Mesendoderm (in vitro differentiated cells): ENCODE measurements around the gene ENTHD1.
"Not testable (repeated sequence)": the region's sequence is repeated elsewhere in the genome, so short reads cannot be mapped to it uniquely, and the experiment has no call there.

Experiments
- DNase-seq: peaks from one replicate; pipeline ENCODE4 v3.0.0; 2013
- H2AK5ac ChIP-seq: 2 replicates; pipeline ENCODE4 v1.6.1; 2013; ENCODE audit warnings: low read length, inconsistent platforms
- H2BK120ac ChIP-seq: 2 replicates; pipeline ENCODE4 v1.6.1; 2013; ENCODE audit warnings: low read depth, mild to moderate bottlenecking, low read length, moderate library complexity, mixed read lengths
- H2BK15ac ChIP-seq: replicated peaks from 2 replicates; pipeline ENCODE4 v1.6.1; 2013; ENCODE audit warnings: low read depth, mild to moderate bottlenecking, moderate library complexity
- H2BK5ac ChIP-seq: 2 replicates; pipeline ENCODE4 v1.6.1; 2013; ENCODE audit warnings: low read length, inconsistent platforms
- H3K18ac ChIP-seq: 2 replicates; pipeline ENCODE4 v1.6.1; 2013; ENCODE audit warnings: mild to moderate bottlenecking, low read length, mixed read lengths
- H3K23ac ChIP-seq: one replicate; pipeline ENCODE4 v1.6.1; 2013; ENCODE audit warnings: low read length
- H3K27ac ChIP-seq: 2 replicates; pipeline ENCODE4 v1.5.1; 2013; ENCODE audit warnings: low read depth, mild to moderate bottlenecking, inconsistent platforms, low read length, moderate library complexity
- H3K27me3 ChIP-seq: 2 replicates; pipeline ENCODE4 v1.6.1; 2013; ENCODE audit warnings: low read length, control low read depth, mild to moderate bottlenecking, inconsistent platforms; ENCODE audit not compliant: insufficient read depth, poor library complexity
- H3K36me3 ChIP-seq: 2 replicates; pipeline ENCODE4 v1.6.1; 2013; ENCODE audit warnings: low read length, inconsistent platforms; ENCODE audit not compliant: control insufficient read depth, insufficient read depth
- H3K4ac ChIP-seq: one replicate; pipeline ENCODE4 v1.6.1; 2013; ENCODE audit warnings: low read depth, mild to moderate bottlenecking, low read length, moderate library complexity
- H3K4me1 ChIP-seq: 2 replicates; pipeline ENCODE4 v1.6.1; 2013; ENCODE audit warnings: low read depth, low read length, inconsistent platforms; ENCODE audit not compliant: control insufficient read depth
- H3K4me2 ChIP-seq: 2 replicates; pipeline ENCODE4 v1.6.1; 2013; ENCODE audit warnings: low read length
- H3K4me3 ChIP-seq: 2 replicates; pipeline ENCODE4 v1.5.1; 2013; ENCODE audit warnings: mild to moderate bottlenecking, low read length
- H3K56ac ChIP-seq: one replicate; pipeline ENCODE4 v1.6.1; 2013; ENCODE audit warnings: low read length
- H3K79me1 ChIP-seq: 2 replicates; pipeline ENCODE4 v1.6.1; 2013; ENCODE audit warnings: low read length, inconsistent platforms
- H3K79me2 ChIP-seq: 2 replicates; pipeline ENCODE4 v1.6.1; 2013; ENCODE audit warnings: mild to moderate bottlenecking, low read length; ENCODE audit not compliant: control insufficient read depth, insufficient read depth
- H3K9ac ChIP-seq: 2 replicates; pipeline ENCODE4 v1.6.1; 2013; ENCODE audit warnings: low read length, inconsistent platforms
- H4K5ac ChIP-seq: one replicate; pipeline ENCODE4 v1.6.1; 2013; ENCODE audit warnings: low read length
- H4K8ac ChIP-seq: one replicate; pipeline ENCODE4 v1.6.1; 2013; ENCODE audit warnings: low read depth, mild to moderate bottlenecking, control low read depth, low read length, moderate library complexity
- WGBS: extraction: QIAGEN DNeasy Blood & Tissue Kit; methylation state at CpG from one replicate; pipeline ENCODE4 v1.1.7; 2013; ENCODE audit warnings: low lambda C conversion rate, missing lambda C conversion rate; ENCODE audit not compliant: insufficient coverage; ENCODE audit errors: extremely low coverage; 5-methylcytosine and 5-hydroxymethylcytosine counted together

Gene ENTHD1

DNA sequence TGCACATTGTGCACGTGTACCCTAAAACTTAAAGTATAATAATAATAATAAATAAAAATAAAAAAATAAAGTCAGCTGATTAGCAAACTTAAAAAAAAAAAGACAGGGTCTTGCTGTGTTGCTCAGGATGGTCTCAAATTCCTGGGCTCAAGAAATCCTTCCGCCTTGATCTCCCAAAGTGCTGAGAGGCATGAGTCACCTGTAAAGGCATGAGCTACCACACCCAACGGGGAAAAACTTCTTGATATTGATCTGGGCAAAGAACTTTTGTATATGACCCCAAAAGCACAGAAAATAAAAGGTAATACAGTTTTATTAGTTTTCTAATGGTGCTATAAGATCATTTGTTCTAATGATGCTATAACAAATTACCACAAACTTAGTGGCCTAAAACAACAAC is 46.1 kb downstream of the ENTHD1 start:
- Histone ChIP-seq H3K23ac (no peak overlapping the region), H3K9ac (no peak overlapping the region), H2BK15ac (no peak overlapping the region), H3K4ac (no peak overlapping the region), H4K5ac (no peak overlapping the region), H2BK5ac (no peak overlapping the region), H3K4me1 (no peaks in the 10 kb centered on the region), H3K79me2 (no peaks in the 10 kb centered on the region), H2BK120ac (no peak overlapping the region), H3K27me3 (no peaks in the 10 kb centered on the region), H2AK5ac (no peak overlapping the region), H3K18ac (no peak overlapping the region), H3K56ac (no peak overlapping the region), H3K79me1 (no peaks in the 10 kb centered on the region), H3K27ac (no peak overlapping the region), H3K4me3 (no peak overlapping the region), H4K8ac (no peak overlapping the region), H3K4me2 (no peak overlapping the region), H3K36me3 (no peaks in the 10 kb centered on the region)
- WGBS: no CpG with 5 or more reads among the region's 3 CpGs
- no peak for DNase-seq

DNA sequence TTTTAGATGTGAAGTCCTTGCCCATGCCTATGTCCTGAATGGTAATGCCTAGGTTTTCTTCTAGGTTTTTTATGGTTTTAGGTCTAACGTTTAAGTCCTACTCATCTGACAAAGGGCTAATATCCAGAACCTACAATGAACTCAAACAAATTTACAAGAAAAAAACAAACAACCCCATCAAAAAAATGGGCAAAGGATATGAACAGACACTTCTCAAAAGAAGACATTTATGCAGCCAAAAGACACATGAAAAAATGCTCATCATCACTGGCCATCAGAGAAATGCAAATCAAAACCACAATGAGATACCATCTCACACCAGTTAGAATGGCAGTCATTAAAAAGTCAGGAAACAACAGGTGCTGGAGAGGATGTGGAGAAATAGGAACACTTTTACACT is 47.0 kb downstream of the ENTHD1 start:
- not testable (repeated sequence) for H2BK120ac ChIP-seq, H3K23ac ChIP-seq, DNase-seq, H3K4me2 ChIP-seq, H3K4me1 ChIP-seq, H3K79me2 ChIP-seq, H2BK15ac ChIP-seq, H3K18ac ChIP-seq, H2AK5ac ChIP-seq, H3K27me3 ChIP-seq, H3K4ac ChIP-seq, H3K9ac ChIP-seq, H2BK5ac ChIP-seq, H4K8ac ChIP-seq, H3K79me1 ChIP-seq, H3K27ac ChIP-seq, H3K56ac ChIP-seq, H4K5ac ChIP-seq, H3K4me3 ChIP-seq, H3K36me3 ChIP-seq
- no CpG with 5 or more reads among the region's 1 CpG for WGBS

DNA sequence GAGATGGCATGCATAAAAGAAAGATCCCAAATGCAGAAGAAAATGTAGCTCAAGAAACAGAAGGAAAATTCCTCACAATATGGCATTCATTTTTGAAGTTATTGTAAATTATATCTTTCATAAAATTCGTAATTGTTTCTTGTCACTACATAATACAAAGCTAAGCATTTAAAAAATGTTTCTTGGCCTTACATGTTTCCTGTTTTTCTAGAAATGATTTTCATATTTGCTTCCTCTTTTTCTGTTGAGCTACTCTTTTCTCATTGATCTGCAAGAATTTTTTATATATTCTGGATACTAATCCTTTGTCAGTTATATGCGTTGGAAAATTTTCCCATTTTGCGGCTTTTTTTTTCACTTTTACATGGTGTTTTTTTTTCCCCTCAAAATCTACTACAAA is 48.0 kb downstream of the ENTHD1 start:
- Histone ChIP-seq H3K27ac (no peak overlapping the region), H3K4ac (no peak overlapping the region), H3K4me1 (no peaks in the 10 kb centered on the region), H3K56ac (no peak overlapping the region), H4K5ac (no peak overlapping the region), H3K4me2 (no peak overlapping the region), H4K8ac (no peak overlapping the region), H2BK120ac (no peak overlapping the region), H3K27me3 (no peaks in the 10 kb centered on the region), H3K18ac (no peak overlapping the region), H2BK5ac (no peak overlapping the region), H3K79me2 (no peaks in the 10 kb centered on the region), H2AK5ac (no peak overlapping the region), H3K36me3 (no peaks in the 10 kb centered on the region), H3K4me3 (no peak overlapping the region), H3K23ac (no peak overlapping the region), H3K79me1 (no peaks in the 10 kb centered on the region), H2BK15ac (no peak overlapping the region), H3K9ac (no peak overlapping the region)
- no peak for DNase-seq
- no CpG with 5 or more reads among the region's 3 CpGs for WGBS

DNA sequence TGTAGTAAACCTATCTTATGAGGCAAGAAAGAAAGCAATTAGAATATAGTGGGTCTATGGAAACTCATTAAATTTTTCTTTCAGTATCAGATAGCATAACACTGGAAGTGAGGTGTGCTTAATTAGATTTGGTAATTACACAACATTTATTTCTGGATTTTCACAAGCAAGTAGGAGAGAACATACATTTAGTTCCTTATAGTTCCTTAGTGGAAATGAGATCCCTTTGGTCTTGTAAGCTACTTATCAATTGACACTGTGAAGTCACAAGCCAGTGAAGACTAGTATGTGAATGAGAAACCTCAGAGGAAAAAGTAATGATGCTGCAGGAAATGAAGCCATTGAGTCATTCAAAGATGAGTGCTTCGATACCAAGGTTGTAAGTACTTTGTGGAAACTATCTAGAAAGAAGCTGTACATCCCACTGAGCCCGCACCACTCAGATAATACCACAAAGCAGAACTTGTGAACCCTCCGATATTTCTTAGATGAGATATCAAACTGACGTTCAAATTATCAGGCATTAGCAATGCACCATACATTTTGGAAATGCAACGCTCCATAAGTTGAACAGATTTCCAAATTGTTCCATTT is 53.5 kb downstream of the ENTHD1 start:
- WGBS: no CpG with 5 or more reads among the region's 5 CpGs
- no peak overlapping the region for H3K27ac ChIP-seq
- H3K4ac ChIP-seq: no peak overlapping the region
- H3K23ac ChIP-seq: no peak overlapping the region
- H3K9ac ChIP-seq: no peak overlapping the region
- H3K18ac ChIP-seq: no peak overlapping the region
- no peaks in the 10 kb centered on the region for H3K36me3 ChIP-seq
- H3K79me2 ChIP-seq: no peaks in the 10 kb centered on the region
- H3K27me3 ChIP-seq: no peaks in the 10 kb centered on the region
- H2BK5ac ChIP-seq: no peak overlapping the region
- no peaks in the 10 kb centered on the region for H3K4me1 ChIP-seq
- H3K79me1 ChIP-seq: no peaks in the 10 kb centered on the region
- no peak for DNase-seq
- H3K4me2 ChIP-seq: no peak overlapping the region
- H2BK15ac ChIP-seq: no peak overlapping the region
- H2BK120ac ChIP-seq: no peak overlapping the region
- H4K5ac ChIP-seq: no peak overlapping the region
- H3K56ac ChIP-seq: no peak overlapping the region
- no peak overlapping the region for H4K8ac ChIP-seq
- H2AK5ac ChIP-seq: no peak overlapping the region
- no peak overlapping the region for H3K4me3 ChIP-seq

DNA sequence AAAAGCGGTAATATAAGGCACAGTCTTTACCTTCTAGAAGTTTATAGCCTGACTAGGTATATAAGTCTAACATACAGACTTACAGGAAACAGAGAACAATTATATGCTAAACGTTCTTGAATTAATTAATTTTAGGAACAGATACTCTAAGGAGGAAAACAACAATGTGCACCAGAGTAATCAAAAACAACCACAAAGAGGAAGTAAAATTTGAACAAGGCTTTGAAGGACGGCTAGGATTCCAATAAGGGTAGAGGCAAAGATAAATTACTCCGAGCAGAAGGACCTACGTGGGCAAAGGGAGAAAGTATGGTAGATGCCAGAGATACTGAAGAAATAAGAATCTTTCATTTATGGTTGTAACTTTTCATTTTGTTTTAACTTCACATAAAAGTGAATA is 54.4 kb downstream of the ENTHD1 start:
- H3K27me3 ChIP-seq: no peaks in the 10 kb centered on the region
- no peak for DNase-seq
- no CpG with 5 or more reads among the region's 5 CpGs for WGBS

DNA sequence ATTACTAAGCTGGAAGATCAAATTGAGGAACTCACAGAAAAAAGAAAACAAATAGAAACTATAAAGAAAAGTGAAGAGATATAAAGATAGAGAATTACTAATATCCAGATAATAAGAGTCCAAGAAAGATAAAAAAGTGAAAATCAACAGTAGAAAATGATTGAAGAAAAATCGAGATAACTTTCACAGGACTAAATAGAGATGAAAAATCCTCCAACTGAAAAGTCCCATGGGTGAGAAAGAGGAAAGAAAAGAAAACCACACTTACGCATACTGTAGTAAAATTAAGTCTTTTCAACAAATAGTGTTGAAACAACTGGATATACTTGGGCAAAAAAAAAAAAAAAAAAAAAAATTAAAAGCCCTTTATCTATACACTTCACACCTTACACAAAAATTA is 60.0 kb downstream of the ENTHD1 start:
- H2BK15ac ChIP-seq: no peak overlapping the region
- H3K23ac ChIP-seq: no peak overlapping the region
- no CpG with 5 or more reads among the region's 2 CpGs for WGBS
- no peak overlapping the region for H4K5ac ChIP-seq
- H3K4ac ChIP-seq: no peak overlapping the region
- H3K36me3 ChIP-seq: no peaks in the 10 kb centered on the region
- no peak overlapping the region for H3K27ac ChIP-seq
- H3K9ac ChIP-seq: no peak overlapping the region
- H3K79me2 ChIP-seq: no peaks in the 10 kb centered on the region
- H4K8ac ChIP-seq: no peak overlapping the region
- H3K4me3 ChIP-seq: no peak overlapping the region
- no peak overlapping the region for H3K18ac ChIP-seq
- no peak overlapping the region for H2BK120ac ChIP-seq
- H3K4me1 ChIP-seq: no peaks in the 10 kb centered on the region
- no peaks in the 10 kb centered on the region for H3K27me3 ChIP-seq
- no peaks in the 10 kb centered on the region for H3K79me1 ChIP-seq
- no peak overlapping the region for H2BK5ac ChIP-seq
- no peak for DNase-seq
- H3K56ac ChIP-seq: no peak overlapping the region
- H2AK5ac ChIP-seq: no peak overlapping the region
- H3K4me2 ChIP-seq: no peak overlapping the region

More for the DNA sequence above, 54.4 kb downstream of the ENTHD1 start:
- Histone ChIP-seq H3K4me1 (no peaks in the 10 kb centered on the region), H3K4me3 (no peak overlapping the region), H3K27ac (no peak overlapping the region), H3K9ac (no peak overlapping the region), H3K79me1 (no peaks in the 10 kb centered on the region), H2BK120ac (no peak overlapping the region), H3K36me3 (no peaks in the 10 kb centered on the region), H3K56ac (no peak overlapping the region), H3K4ac (no peak overlapping the region), H4K5ac (no peak overlapping the region), H3K4me2 (no peak overlapping the region), H3K23ac (no peak overlapping the region), H4K8ac (no peak overlapping the region), H3K79me2 (no peaks in the 10 kb centered on the region), H2BK5ac (no peak overlapping the region), H2AK5ac (no peak overlapping the region), H3K18ac (no peak overlapping the region), H2BK15ac (no peak overlapping the region)
